ENCODE results near the gene NANOS2.

The NANOS2 gene

DNA sequence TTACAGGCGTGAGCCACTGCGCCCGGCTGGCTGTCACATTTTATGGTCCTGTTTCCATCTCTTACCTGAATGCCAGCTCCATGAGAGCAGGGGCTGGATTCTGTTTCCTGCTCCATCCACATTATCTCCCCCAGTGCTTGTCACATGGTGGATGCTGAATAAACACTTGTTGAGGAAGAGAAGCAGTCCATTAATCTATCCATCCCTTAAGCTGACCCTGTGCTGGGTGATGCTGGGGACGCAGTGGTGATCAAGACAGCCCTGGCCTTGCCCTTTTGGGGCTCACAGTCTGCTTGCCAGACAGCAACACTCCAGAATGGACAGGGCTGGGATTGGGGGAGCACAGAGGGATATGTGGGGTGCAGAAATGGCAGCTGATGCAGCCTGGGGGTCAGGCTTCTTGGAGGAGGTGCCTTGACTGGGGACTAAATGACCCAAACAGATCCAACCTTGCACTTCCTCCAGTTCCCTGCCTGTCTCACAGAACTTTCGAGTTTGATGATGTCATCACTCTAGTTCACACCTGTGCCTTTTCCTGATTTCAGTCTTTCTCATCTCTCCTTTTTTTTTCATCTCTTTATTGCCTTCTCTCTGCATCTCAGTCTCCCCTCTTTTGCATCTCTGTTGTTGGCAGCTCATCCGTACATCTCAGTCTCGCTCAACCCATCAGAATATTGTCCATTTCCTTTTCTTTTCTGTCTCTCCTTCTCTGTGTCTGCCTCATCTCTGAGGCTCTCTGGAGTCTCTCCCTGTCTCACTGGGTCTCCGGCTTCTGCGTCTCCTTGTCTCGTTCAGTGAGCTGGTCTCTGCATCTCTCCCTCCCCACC, 33.3 kb downstream of the NANOS2 start:
- DNase-seq (ENCODE audit: low read depth), result no peak
- no peak overlapping the region for H3K4me3 ChIP-seq (replicated peaks; ENCODE audit: low read depth, low read length)
- TF ChIP-seq, protein P1, sequence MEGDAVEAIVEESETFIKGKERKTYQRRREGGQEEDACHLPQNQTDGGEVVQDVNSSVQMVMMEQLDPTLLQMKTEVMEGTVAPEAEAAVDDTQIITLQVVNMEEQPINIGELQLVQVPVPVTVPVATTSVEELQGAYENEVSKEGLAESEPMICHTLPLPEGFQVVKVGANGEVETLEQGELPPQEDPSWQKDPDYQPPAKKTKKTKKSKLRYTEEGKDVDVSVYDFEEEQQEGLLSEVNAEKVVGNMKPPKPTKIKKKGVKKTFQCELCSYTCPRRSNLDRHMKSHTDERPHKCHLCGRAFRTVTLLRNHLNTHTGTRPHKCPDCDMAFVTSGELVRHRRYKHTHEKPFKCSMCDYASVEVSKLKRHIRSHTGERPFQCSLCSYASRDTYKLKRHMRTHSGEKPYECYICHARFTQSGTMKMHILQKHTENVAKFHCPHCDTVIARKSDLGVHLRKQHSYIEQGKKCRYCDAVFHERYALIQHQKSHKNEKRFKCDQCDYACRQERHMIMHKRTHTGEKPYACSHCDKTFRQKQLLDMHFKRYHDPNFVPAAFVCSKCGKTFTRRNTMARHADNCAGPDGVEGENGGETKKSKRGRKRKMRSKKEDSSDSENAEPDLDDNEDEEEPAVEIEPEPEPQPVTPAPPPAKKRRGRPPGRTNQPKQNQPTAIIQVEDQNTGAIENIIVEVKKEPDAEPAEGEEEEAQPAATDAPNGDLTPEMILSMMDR (IDR thresholded peaks at IDR 0.05; ENCODE audit: low read length, missing control alignments), result no peak

DNA sequence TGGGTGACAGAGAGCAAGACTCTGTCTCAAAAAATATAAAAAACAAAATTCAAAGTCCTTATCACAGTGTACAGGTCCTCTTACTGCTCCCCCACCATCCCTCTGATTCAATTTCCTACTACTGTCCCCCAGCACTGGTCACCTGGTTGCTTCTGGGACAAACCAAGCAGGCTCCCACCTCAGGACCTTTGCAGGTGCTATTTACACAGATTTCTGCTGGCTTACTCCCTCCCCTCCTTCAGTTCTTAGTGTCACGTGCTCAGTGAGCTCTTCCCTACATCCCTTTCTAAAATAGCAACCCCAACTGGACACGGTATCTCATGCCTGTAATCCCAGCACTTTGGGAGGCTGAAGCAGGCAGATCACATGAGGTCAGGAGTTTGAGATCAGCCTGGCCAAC, 34.6 kb downstream of the NANOS2 start:
- no peak for DNase-seq (ENCODE audit: low read depth)
- TF ChIP-seq, protein P1 (IDR thresholded peaks at IDR 0.05; ENCODE audit: low read length, missing control alignments), result no peak

DNA sequence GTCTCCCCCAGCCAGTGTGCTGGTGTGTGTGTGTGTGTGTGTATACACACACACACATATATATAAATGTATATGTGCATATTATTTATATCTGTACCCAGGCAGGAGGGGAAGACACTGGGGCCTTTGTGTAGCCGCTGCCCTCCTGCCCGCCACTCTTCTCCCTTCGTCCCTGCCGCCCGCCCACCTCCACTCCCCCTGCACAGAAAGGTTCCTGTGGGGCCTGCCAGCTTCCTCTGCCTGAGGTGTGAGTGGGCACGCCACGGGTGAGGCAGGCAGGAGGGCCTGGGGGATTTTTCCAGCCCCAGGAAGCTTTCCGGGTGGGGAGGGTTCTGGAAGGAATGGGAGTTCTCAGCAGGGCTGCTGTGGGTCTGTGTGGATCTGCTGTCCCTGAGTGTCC, 35.5 kb downstream of the NANOS2 start:
- TF ChIP-seq, protein P1 (IDR thresholded peaks at IDR 0.05; ENCODE audit: low read length, missing control alignments), result no peak
- H3K4me3 ChIP-seq (replicated peaks; ENCODE audit: low read depth, low read length), result no peak overlapping the region
- no peak for DNase-seq (ENCODE audit: low read depth)

More for the DNA sequence above, 34.6 kb downstream of the NANOS2 start:
- no peak overlapping the region for H3K4me3 ChIP-seq (replicated peaks; ENCODE audit: low read depth, low read length)

DNA sequence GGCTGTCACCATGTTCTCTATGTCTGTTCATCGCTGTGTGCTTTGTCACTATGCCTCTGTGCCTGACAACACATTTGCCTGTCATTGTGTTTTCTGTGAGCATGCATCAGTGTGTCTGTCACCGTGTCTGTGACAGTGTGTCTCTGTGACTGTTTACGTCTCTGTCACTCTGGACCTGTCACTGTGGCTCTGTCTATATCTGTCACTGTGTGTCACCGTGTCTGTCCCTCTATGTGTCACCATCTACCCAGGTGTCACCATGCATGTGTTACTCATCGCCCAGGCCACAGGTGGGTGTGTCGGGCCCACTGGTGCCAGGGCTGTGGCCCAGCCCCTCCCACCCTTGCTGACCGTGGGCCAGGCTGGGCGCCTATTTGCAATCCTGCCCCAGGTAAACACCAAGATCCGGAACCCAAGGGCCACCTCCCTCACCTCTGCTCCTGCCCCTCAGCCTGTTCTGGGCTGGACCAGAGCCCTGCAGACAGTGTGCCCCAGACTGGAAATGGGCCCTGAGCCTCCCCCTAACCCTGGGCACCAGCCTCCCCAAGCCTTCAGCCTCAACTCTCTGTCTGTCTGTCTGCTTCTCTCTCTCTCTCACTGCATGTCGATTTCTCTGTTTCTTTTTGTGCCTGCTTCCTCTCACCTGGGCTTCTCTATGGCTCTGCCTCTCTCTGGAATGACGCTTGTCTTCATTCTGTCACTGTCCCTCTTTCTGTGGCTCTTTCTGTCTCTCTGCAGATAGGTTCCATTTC, 36.4 kb downstream of the NANOS2 start:
- no peak for DNase-seq (ENCODE audit: low read depth)
- no peak overlapping the region for H3K4me3 ChIP-seq (replicated peaks; ENCODE audit: low read depth, low read length)

DNA sequence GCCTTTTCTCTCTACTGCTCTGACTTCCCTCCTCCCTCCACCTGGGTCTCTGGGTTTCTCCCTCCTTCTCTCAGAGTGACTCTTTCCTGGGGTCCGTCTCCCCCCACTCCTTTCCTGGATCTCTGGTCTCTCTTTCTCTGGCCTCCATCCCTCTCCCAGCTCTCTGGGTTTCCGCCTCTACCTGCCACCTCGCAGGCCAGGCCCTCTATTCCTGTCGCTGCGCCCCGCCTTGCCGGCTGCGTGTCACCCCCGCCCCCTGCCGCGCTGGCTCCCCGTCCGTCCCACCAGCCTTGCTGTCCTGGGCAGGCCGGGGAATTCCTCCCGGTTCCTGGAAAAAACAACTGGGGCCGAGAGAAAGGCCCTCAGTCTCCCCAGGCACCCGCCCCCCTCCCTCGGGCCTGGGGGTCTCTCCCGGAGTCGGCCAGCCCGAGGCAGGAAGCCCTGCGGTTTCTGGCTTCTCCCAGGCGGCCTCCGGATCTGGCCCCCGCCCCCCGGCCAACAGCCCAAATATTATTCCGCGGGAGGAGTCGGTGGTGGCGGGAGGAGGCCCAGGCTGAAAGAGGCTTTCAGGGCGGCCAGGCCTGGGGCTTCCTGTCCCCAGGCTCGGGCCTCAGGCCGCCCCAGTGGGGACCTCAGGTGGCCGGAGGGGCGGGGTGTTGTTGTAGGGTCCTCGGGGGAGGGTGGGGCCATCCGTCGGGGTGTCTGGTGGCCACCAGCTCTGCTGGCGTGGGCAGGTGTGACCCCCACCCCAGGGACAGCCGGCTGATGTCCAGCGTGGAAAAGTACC, 38.0 kb downstream of the NANOS2 start:
- no peak overlapping the region for H3K4me3 ChIP-seq (replicated peaks; ENCODE audit: low read depth, low read length)
- DNase-seq (ENCODE audit: low read depth), result peak; percentile 22
- TF ChIP-seq, protein P1 (IDR thresholded peaks at IDR 0.05; ENCODE audit: low read length, missing control alignments), result no peak

More for the DNA sequence above, 36.4 kb downstream of the NANOS2 start:
- TF ChIP-seq, protein P1 (IDR thresholded peaks at IDR 0.05; ENCODE audit: low read length, missing control alignments), result no peak

DNA sequence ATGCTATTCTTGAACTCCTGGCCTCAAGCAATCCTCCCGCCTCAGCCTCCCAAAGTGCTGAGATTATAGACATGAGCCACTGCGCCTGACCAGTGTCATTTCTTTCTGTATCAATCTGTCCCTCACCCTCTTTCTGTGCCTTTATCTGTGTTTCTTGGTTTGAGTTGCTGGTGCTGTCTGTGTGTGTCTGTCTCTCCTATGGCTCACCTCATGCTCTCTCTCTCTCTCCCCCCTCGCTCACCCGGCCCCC, 38.5 kb downstream of the NANOS2 start:
- TF ChIP-seq, protein P1 (IDR thresholded peaks at IDR 0.05; ENCODE audit: low read length, missing control alignments), result no peak
- H3K4me3 ChIP-seq (replicated peaks; ENCODE audit: low read depth, low read length), result no peak overlapping the region
- DNase-seq (ENCODE audit: low read depth), result no peak
